CD14-positive monocyte (primary cell): ENCODE results near the gene SIDT1. TPM values are rescaled to one million over a fixed set of nuclear protein-coding genes. Genes with fewer than 3 reads are reported as not detected.

Experiments used
- DNase-seq, 3 donors: peaks; one replicate each; pipeline ENCODE4 v3.0.0-alpha.2; 2011 to 2022
- H2AFZ ChIP-seq: 2 replicates; pipeline ENCODE4 v1.6.0; 2012; ENCODE audit warnings: mild to moderate bottlenecking, low read depth, low read length, inconsistent platforms; ENCODE audit not compliant: insufficient read depth, poor library complexity, severe bottlenecking
- H3K27ac ChIP-seq, 2 donors: 1 replicate in 1 of 2; 2 replicates in 1 of 2; pipeline ENCODE4 v1.5.1; 2012 to 2013; ENCODE audit warnings: low read length in 2 of 2, control low read depth in 1 of 2, inconsistent platforms in 1 of 2, low read depth in 1 of 2, mild to moderate bottlenecking in 1 of 2
- H3K27me3 ChIP-seq, 2 donors: one replicate each; pipeline versions ENCODE4 v1.6.0 to v1.6.1; 2011 to 2013; ENCODE audit warnings: low read length in 2 of 2; ENCODE audit not compliant: control insufficient read depth in 2 of 2, insufficient read depth in 2 of 2
- H3K36me3 ChIP-seq, 2 donors: replicated peaks in 1 of 2; 1 replicate in 1 of 2; 2 replicates in 1 of 2; pipeline versions ENCODE4 v1.5.1 to v1.6.1; 2012 to 2013; ENCODE audit warnings: low read length in 2 of 2, control low read depth in 1 of 2, inconsistent platforms in 1 of 2, mild to moderate bottlenecking in 1 of 2; ENCODE audit not compliant: insufficient read depth in 2 of 2, control insufficient read depth in 1 of 2
- H3K4me1 ChIP-seq, 2 donors: 1 replicate in 1 of 2; 2 replicates in 1 of 2; pipeline versions ENCODE4 v1.5.1 to v1.6.1; 2012 to 2013; ENCODE audit warnings: low read length in 2 of 2, control low read depth in 1 of 2, inconsistent platforms in 1 of 2, mild to moderate bottlenecking in 1 of 2, moderate library complexity in 1 of 2; ENCODE audit not compliant: insufficient read depth in 2 of 2, control insufficient read depth in 1 of 2
- H3K4me2 ChIP-seq: replicated peaks from 2 replicates; pipeline ENCODE3; 2012; ENCODE audit warnings: low read length, moderate library complexity, mild to moderate bottlenecking; ENCODE audit not compliant: poor library complexity, severe bottlenecking; ENCODE audit errors: extremely low read depth
- H3K4me3 ChIP-seq, 3 experiments: fragments of 200-600 bp in 1 of 3; sonication (generic) in 1 of 3; replicated peaks in 1 of 3; 1 replicate in 2 of 3; 2 replicates in 1 of 3; pipeline ENCODE4 v1.5.1; 2011 to 2013; ENCODE audit warnings: low read length in 3 of 3, mild to moderate bottlenecking in 3 of 3, control low read depth in 2 of 3, low read depth in 2 of 3, inconsistent platforms in 1 of 3, moderate library complexity in 1 of 3
- H3K79me2 ChIP-seq: 2 replicates; pipeline ENCODE4 v1.6.0; 2012; ENCODE audit warnings: mild to moderate bottlenecking, control low read depth, inconsistent platforms, low read length, moderate library complexity; ENCODE audit not compliant: insufficient read depth
- H3K9ac ChIP-seq: 2 replicates; pipeline ENCODE4 v1.6.0; 2017; ENCODE audit warnings: low read length, mild to moderate bottlenecking; ENCODE audit not compliant: insufficient read depth, poor library complexity, severe bottlenecking
- H3K9me3 ChIP-seq, 2 donors: replicated peaks in 1 of 2; 1 replicate in 1 of 2; 2 replicates in 1 of 2; pipeline versions ENCODE4 v1.5.1 to v1.6.1; 2012 to 2013; ENCODE audit warnings: low read length in 2 of 2, control low read depth in 1 of 2; ENCODE audit not compliant: control insufficient read depth in 1 of 2, insufficient read depth in 1 of 2
- H4K20me1 ChIP-seq: 2 replicates; pipeline ENCODE4 v1.6.0; 2012; ENCODE audit warnings: mild to moderate bottlenecking, low read length, control low read depth, moderate library complexity; ENCODE audit not compliant: insufficient read depth
- H3K27ac Mint-ChIP-seq, 7 donors: one replicate each; pipeline ENCODE4 v1.8.0; 2020; ENCODE audit warnings: mild to moderate bottlenecking in 7 of 7, mixed read lengths in 7 of 7, moderate library complexity in 6 of 7, inconsistent platforms in 2 of 7
- H3K27me3 Mint-ChIP-seq, 3 donors: one replicate each; pipeline ENCODE4 v1.8.0; 2021 to 2022; ENCODE audit warnings: low read depth in 3 of 3, mild to moderate bottlenecking in 3 of 3, mixed read lengths in 3 of 3, moderate library complexity in 3 of 3, inconsistent platforms in 1 of 3
- H3K36me3 Mint-ChIP-seq, 2 donors: one replicate each; pipeline ENCODE4 v1.8.0; 2020; ENCODE audit warnings: mixed read lengths in 2 of 2, inconsistent platforms in 1 of 2, mild to moderate bottlenecking in 1 of 2
- H3K4me1 Mint-ChIP-seq: one replicate; pipeline ENCODE4 v1.8.0; 2020; ENCODE audit warnings: mild to moderate bottlenecking, mixed read lengths
- H3K4me3 Mint-ChIP-seq, 2 donors: one replicate each; pipeline ENCODE4 v1.8.0; 2020; ENCODE audit warnings: mild to moderate bottlenecking in 2 of 2, mixed read lengths in 2 of 2, moderate library complexity in 1 of 2
- H3K9me3 Mint-ChIP-seq, 7 donors: one replicate each; pipeline ENCODE4 v1.8.0; 2020 to 2022; ENCODE audit warnings: mixed read lengths in 7 of 7, mild to moderate bottlenecking in 6 of 7, moderate library complexity in 6 of 7, inconsistent platforms in 2 of 7
- WGBS: methylation state at CpG from one replicate; pipeline ENCODE4 v1.1.5; 2013; ENCODE audit warnings: missing lambda C conversion rate; ENCODE audit not compliant: insufficient coverage; 5-methylcytosine and 5-hydroxymethylcytosine counted together
- intact Hi-C, 2 donors: fragments of 100-400 bp; cut with micrococcal nuclease; formaldehyde crosslinking; loops; one replicate each; pipeline versions ENCODE4 v1.15.0 to v1.15.1; 2023
- polyA plus RNA-seq, 3 donors: library from polyadenylated mRNA; depleted of rRNA in 1 of 3; unstranded in 2 of 3; stranded (reverse) in 1 of 3; fragments of 300-500 nt in 2 of 3; fragments of >200 nt in 1 of 3; fragmentation: Illumina TruSeq in 2 of 3; gene quantifications; 1 replicate in 2 of 3; 2 replicates in 1 of 3; pipeline ENCODE4 v1.2.3, GENCODE V29; 2012 to 2021
- TF ChIP-seq, protein P1 (sequence below): fragments of 200-600 bp; IDR thresholded peaks from one replicate; pipeline ENCODE4 v1.8.0; 2022; ENCODE audit warnings: antibody characterized with exemption, mild to moderate bottlenecking

SIDT1 gene
- polyA plus RNA-seq, 3 donors: 3.2 to 7.1 (median 4.0) TPM

DNA sequence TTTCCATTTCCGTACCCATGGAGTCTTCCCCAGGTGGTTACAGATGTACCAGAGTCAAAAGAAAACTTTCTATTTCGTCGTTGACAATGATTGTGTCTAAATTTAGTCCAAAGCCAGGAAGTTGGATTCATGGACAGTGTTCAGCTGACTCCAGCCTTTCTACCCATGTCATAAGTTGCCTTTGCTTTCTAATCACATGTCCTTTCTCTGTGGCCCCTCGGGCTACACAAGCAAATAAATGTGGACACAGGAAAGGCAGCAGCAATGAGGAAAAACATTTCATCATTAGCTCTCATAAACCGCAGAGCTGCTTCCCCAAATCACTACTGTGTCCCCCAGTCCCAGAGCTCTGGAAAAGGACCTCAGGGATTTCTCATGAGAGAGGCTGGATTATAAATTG, 82.0 kb downstream of the SIDT1 start:
- intact Hi-C loops: no loop called here
- Histone ChIP-seq H3K4me2 (peak overlapping the region; percentile 29), H2AFZ (peak overlapping the region; percentile 46), H4K20me1 (no peaks in the 10 kb centered on the region), H3K4me3 (peak overlapping the region in 1 of 3 experiments; percentile 31), H3K27ac (peak overlapping the region in 1 of 2 donors; percentile 39), H3K9ac (no peak overlapping the region), H3K36me3 (no peaks in the 10 kb centered on the region), H3K79me2 (no peaks in the 10 kb centered on the region), H3K27me3 (no peaks in the 10 kb centered on the region), H3K9me3 (no peaks in the 10 kb centered on the region), H3K4me1 (peaks cover 14 to 21% of the 10 kb centered on the region in 2 donors)
- TF ChIP-seq, protein P1, sequence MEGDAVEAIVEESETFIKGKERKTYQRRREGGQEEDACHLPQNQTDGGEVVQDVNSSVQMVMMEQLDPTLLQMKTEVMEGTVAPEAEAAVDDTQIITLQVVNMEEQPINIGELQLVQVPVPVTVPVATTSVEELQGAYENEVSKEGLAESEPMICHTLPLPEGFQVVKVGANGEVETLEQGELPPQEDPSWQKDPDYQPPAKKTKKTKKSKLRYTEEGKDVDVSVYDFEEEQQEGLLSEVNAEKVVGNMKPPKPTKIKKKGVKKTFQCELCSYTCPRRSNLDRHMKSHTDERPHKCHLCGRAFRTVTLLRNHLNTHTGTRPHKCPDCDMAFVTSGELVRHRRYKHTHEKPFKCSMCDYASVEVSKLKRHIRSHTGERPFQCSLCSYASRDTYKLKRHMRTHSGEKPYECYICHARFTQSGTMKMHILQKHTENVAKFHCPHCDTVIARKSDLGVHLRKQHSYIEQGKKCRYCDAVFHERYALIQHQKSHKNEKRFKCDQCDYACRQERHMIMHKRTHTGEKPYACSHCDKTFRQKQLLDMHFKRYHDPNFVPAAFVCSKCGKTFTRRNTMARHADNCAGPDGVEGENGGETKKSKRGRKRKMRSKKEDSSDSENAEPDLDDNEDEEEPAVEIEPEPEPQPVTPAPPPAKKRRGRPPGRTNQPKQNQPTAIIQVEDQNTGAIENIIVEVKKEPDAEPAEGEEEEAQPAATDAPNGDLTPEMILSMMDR: no peak
- H3K4me1 Mint-ChIP-seq: peaks cover 19% of the 10 kb centered on the region
- 0% methylated on average over 2 of the region's 5 CpGs for WGBS
- peak; percentile 19 to 43 (median 27) for DNase-seq
- H3K9me3 Mint-ChIP-seq: no peaks in the 10 kb centered on the region
- no peak overlapping the region for H3K4me3 Mint-ChIP-seq
- peak overlapping the region in 6 of 7 donors; percentile 27 to 68 (median 49) for H3K27ac Mint-ChIP-seq
- H3K36me3 Mint-ChIP-seq: no peaks in the 10 kb centered on the region
- peaks cover 0 to 2% (median 0%) of the 10 kb centered on the region in 3 donors for H3K27me3 Mint-ChIP-seq

DNA sequence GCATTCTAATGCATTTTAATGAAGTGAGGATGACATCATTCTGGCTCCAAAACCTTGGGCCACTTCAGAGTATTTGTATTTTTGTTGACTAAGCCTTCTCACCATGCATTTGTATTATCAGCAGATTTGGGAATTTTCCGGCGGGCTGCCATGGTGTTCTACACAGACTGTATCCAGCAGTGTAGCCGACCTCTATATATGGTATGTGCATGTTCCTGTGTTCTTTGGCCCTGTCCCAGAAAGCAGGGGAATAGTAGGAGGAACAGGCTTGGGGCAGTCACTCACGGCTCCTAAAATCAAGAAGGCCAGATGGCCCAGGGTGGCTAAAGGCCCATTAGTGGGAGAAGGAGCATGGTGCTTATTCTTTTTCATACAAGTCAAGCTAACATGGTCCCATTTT, 83.6 kb downstream of the SIDT1 start:
- H3K9me3 ChIP-seq: no peaks in the 10 kb centered on the region
- 89% methylated on average over 3 of the region's 4 CpGs for WGBS

More for the DNA sequence above, 83.6 kb downstream of the SIDT1 start:
- Mint-ChIP-seq H3K4me3 (no peak overlapping the region), H3K27me3 (peaks cover 0 to 2% (median 0%) of the 10 kb centered on the region in 3 donors), H3K36me3 (no peaks in the 10 kb centered on the region), H3K4me1 (peaks cover 35% of the 10 kb centered on the region), H3K9me3 (no peaks in the 10 kb centered on the region), H3K27ac (peak overlapping the region in 2 of 7 donors; percentile 20 to 31)
- Histone ChIP-seq H4K20me1 (no peaks in the 10 kb centered on the region), H3K9ac (no peak overlapping the region), H3K27ac (no peak overlapping the region), H3K79me2 (no peaks in the 10 kb centered on the region), H3K4me1 (peaks cover 24 to 35% of the 10 kb centered on the region in 2 donors), H3K27me3 (no peaks in the 10 kb centered on the region), H3K4me3 (no peak overlapping the region), H2AFZ (no peak overlapping the region), H3K36me3 (no peaks in the 10 kb centered on the region), H3K4me2 (no peak overlapping the region)
- TF ChIP-seq, protein P1: no peak
- intact Hi-C loops: no loop called here
- DNase-seq: no peak
